A549 (cell line): ENCODE measurements around the gene CTNNBL1. TPM values are rescaled to one million over a fixed set of nuclear protein-coding genes. Genes with fewer than 3 reads are reported as not detected.

Experiments used
- ATAC-seq, 2 experiments: fragments of 200-7000 bp in 1 of 2; fragments of >200 bp in 1 of 2; cut with Nextera tagmentation in 1 of 2; cut with Tn5 transposase in 1 of 2; 3 replicates each; pipeline versions ENCODE4 v1.8.0 to v1.9.1; 2018 to 2020; ENCODE audit warnings: mild to moderate bottlenecking in 1 of 2, moderate library complexity in 1 of 2
- CTCF ChIA-PET: fragments of 300-600 bp; sonication (Branson Sonifier 250); formaldehyde crosslinking; extraction: SDS; loops from one replicate; lab custom pipeline; 2021; ENCODE audit warnings: antibody characterized with exemption, inconsistent platforms; lab: Yijun Ruan, JAX
- POLR2A ChIA-PET: fragments of 350-600 bp; formaldehyde crosslinking; extraction: SDS; loops from one replicate; lab custom pipeline; 2021; ENCODE audit warnings: antibody characterized with exemption, inconsistent platforms; lab: Yijun Ruan, JAX
- DNase-seq, 2 experiments: peaks; one replicate each; pipeline versions ENCODE4 v3.0.0 to v3.0.0-alpha.2; 2011 to 2016; ENCODE audit warnings: low read depth in 1 of 2, low spot score in 1 of 2
- FAIRE-seq: peaks from 2 replicates; lab custom pipeline; 2011; peaks lifted over from hg19 to GRCh38; lab: Jason Lieb, UNC
- H3K27ac ChIP-seq, 2 experiments: fragments of >200 bp; sonication (Bioruptor Twin); formaldehyde crosslinking; 3 replicates each; pipeline ENCODE4 v1.5.1; 2016 to 2017
- H3K4me1 ChIP-seq: fragments of >200 bp; sonication (Bioruptor Twin); formaldehyde crosslinking; 3 replicates; pipeline ENCODE4 v1.6.1; 2016
- H3K4me2 ChIP-seq: fragments of >200 bp; sonication (Bioruptor Twin); formaldehyde crosslinking; 3 replicates; pipeline ENCODE4 v1.6.1; 2016
- H3K4me3 ChIP-seq: fragments of >200 bp; sonication (Bioruptor Twin); formaldehyde crosslinking; 3 replicates; pipeline ENCODE4 v1.5.1; 2016
- H3K9me3 ChIP-seq: fragments of >200 bp; sonication (Bioruptor Twin); formaldehyde crosslinking; 3 replicates; pipeline ENCODE4 v1.6.1; 2016
- CHD4 ChIP-seq: fragments of 200-600 bp; sonication (generic); IDR thresholded peaks from 2 replicates; pipeline ENCODE4 v1.6.1; 2016; ENCODE audit warnings: antibody characterized with exemption, mild to moderate bottlenecking, borderline replicate concordance
- EHF ChIP-seq: fragments of 250-450 bp; sonication (Bioruptor Pico); IDR thresholded peaks from 2 replicates; pipeline ENCODE4 v1.5.0; 2020; ENCODE audit warnings: mild to moderate bottlenecking
- ELK1 ChIP-seq: fragments of 150-350 bp; IDR thresholded peaks from 2 replicates; pipeline ENCODE4 v1.6.1; 2014; ENCODE audit warnings: low read depth, mild to moderate bottlenecking, low read length
- ESRRA ChIP-seq: fragments of 150-350 bp; IDR thresholded peaks from 2 replicates; pipeline ENCODE4 v1.6.1; 2014; ENCODE audit warnings: mild to moderate bottlenecking, low read length, borderline replicate concordance
- FOSB ChIP-seq: fragments of 250-450 bp; sonication (Bioruptor Pico); IDR thresholded peaks from 2 replicates; pipeline ENCODE4 v1.5.0; 2020; ENCODE audit warnings: mild to moderate bottlenecking, moderate library complexity
- FOXS1 ChIP-seq: fragments of 250-450 bp; sonication (Bioruptor Pico); IDR thresholded peaks from 2 replicates; pipeline ENCODE4 v1.5.0; 2020; ENCODE audit warnings: mild to moderate bottlenecking, moderate library complexity
- HDAC2 ChIP-seq: fragments of 200-600 bp; sonication (generic); IDR thresholded peaks from 2 replicates; pipeline ENCODE4 v1.6.1; 2016
- HES2 ChIP-seq: fragments of >200 bp; sonication (Bioruptor Twin); formaldehyde crosslinking; IDR thresholded peaks from 2 replicates; pipeline ENCODE4 v1.6.1; 2016
- HEYL ChIP-seq: fragments of 250-450 bp; sonication (Bioruptor Pico); IDR thresholded peaks from 2 replicates; pipeline ENCODE4 v1.8.0; 2021; ENCODE audit warnings: mild to moderate bottlenecking, moderate library complexity
- HMGXB4 ChIP-seq: fragments of 250-450 bp; sonication (Bioruptor Pico); IDR thresholded peaks from 2 replicates; pipeline ENCODE4 v1.5.0; 2021; ENCODE audit warnings: mild to moderate bottlenecking, moderate library complexity, borderline replicate concordance
- HOXB13 ChIP-seq: fragments of 250-450 bp; sonication (Bioruptor Pico); IDR thresholded peaks from 2 replicates; pipeline ENCODE4 v1.5.0; 2020; ENCODE audit warnings: low read depth, mild to moderate bottlenecking, moderate library complexity
- JUNB ChIP-seq: fragments of >200 bp; sonication (Bioruptor Twin); formaldehyde crosslinking; IDR thresholded peaks from 2 replicates; pipeline ENCODE4 v1.6.1; 2016
- KDM5A ChIP-seq: fragments of 200-600 bp; sonication (generic); IDR thresholded peaks from 2 replicates; pipeline ENCODE4 v1.6.1; 2016; ENCODE audit warnings: antibody characterized with exemption, mild to moderate bottlenecking
- MAX ChIP-seq: IDR thresholded peaks from 2 replicates; pipeline ENCODE4 v1.6.1; 2012
- NPAS2 ChIP-seq: fragments of 250-450 bp; sonication (Bioruptor Pico); IDR thresholded peaks from 2 replicates; pipeline ENCODE4 v1.8.0; 2022; ENCODE audit warnings: mild to moderate bottlenecking, moderate library complexity, borderline replicate concordance
- NR3C1 ChIP-seq: fragments of >200 bp; sonication (Bioruptor Twin); formaldehyde crosslinking; IDR thresholded peaks from 3 replicates; pipeline ENCODE4 v1.6.1; 2017
- POLR2A ChIP-seq: IDR thresholded peaks from 2 replicates; pipeline ENCODE4 v1.6.1; 2012; ENCODE audit warnings: mild to moderate bottlenecking, low read length
- RAD21 ChIP-seq, 2 experiments: fragments of >200 bp in 1 of 2; sonication (Bioruptor Twin) in 1 of 2; formaldehyde crosslinking in 1 of 2; IDR thresholded peaks in 1 of 2; conservative IDR thresholded peaks in 1 of 2; 2 replicates in 1 of 2; 3 replicates in 1 of 2; pipeline ENCODE4 v1.6.1; 2012 to 2018; ENCODE audit warnings: inconsistent platforms in 1 of 2
- RFX5 ChIP-seq: fragments of 450-650 bp; IDR thresholded peaks from 2 replicates; pipeline ENCODE4 v1.7.1; 2014; ENCODE audit warnings: antibody characterized with exemption, mild to moderate bottlenecking, moderate library complexity
- RNF2 ChIP-seq: fragments of 200-600 bp; sonication (generic); IDR thresholded peaks from 2 replicates; pipeline ENCODE4 v1.6.1; 2016; ENCODE audit warnings: low read depth, mild to moderate bottlenecking, antibody characterized with exemption, moderate library complexity, borderline replicate concordance
- ZFP36 ChIP-seq: fragments of 450-650 bp; IDR thresholded peaks from 2 replicates; pipeline ENCODE4 v1.6.1; 2014; ENCODE audit warnings: borderline replicate concordance; ENCODE audit not compliant: partially characterized antibody
- WGBS: methylation state at CpG from one replicate; pipeline ENCODE4 v1.1.6; 2017; ENCODE audit errors: missing lambda C conversion rate; 5-methylcytosine and 5-hydroxymethylcytosine counted together
- polyA plus RNA-seq, 4 experiments: library from polyadenylated mRNA; depleted of rRNA in 3 of 4; stranded (reverse); fragments of >200 nt; fragmentation: RNase III in 1 of 4; extraction: RNeasy Plus Mini Kit Qiagen cat#74134 plus additional on column Dnase treatment in 1 of 4; gene quantifications; 2 replicates in 3 of 4; 3 replicates in 1 of 4; pipeline ENCODE4 v1.2.3, GENCODE V29; 2011 to 2017

The CTNNBL1 gene
- polyA plus RNA-seq, 2 of the 4 experiments (the other 2 are of a cell fraction): 41.0 to 59.9 TPM

- no peaks in the 10 kb centered on the region for H3K9me3 ChIP-seq
- H3K4me2 ChIP-seq: no peak overlapping the region
- no peak for ATAC-seq
- 88% methylated on average over 7 of the region's 7 CpGs for WGBS
- no peak overlapping the region for H3K4me3 ChIP-seq
- ChIA-PET CTCF (interaction anchor here (1.1 kb wide), 1 partner anchor 14 kb away, joined by 4 read pairs; no protein-coding TSS in a partner anchor), POLR2A (no interaction called here)
- H3K27ac ChIP-seq: no peak overlapping the region
- DNase-seq: no peak
- FAIRE-seq: no peak
- no peaks in the 10 kb centered on the region for H3K4me1 ChIP-seq
- TF ChIP-seq HDAC2 (no peak), HEYL (no peak), MAX (no peak), RAD21 (conservative IDR thresholded peaks at IDR 0.05 in 1 of 2, IDR thresholded peaks at IDR 0.05 in 1 of 2) (no peak), FOXS1 (CRISPR knock-in tag) (no peak), HOXB13 (CRISPR knock-in tag) (no peak), CHD4 (no peak), KDM5A (no peak), JUNB (no peak), EHF (CRISPR knock-in tag) (no peak)
Observed at GRCh38 chr20:37876863-37877262, 183.0 kb downstream of the CTNNBL1 start.

GRCh38 chr20:37877832-37878772 lies 184.3 kb downstream of the CTNNBL1 start:
- FAIRE-seq (no peak), ATAC-seq (peak in 1 of 2 experiments; percentile 10; a peak in 3 of 6 replicates), DNase-seq (no peak)
- H3K9me3 ChIP-seq: no peaks in the 10 kb centered on the region
- no peaks in the 10 kb centered on the region for H3K4me1 ChIP-seq
- ChIA-PET CTCF (interaction anchor here (1.1 kb wide), 1 partner anchor 13 kb away, joined by 4 read pairs; no protein-coding TSS in a partner anchor), POLR2A (no interaction called here)
- H3K4me3 ChIP-seq: no peak overlapping the region
- no peak for TF ChIP-seq NPAS2
- no peak for TF ChIP-seq HMGXB4 (CRISPR knock-in tag)
- TF ChIP-seq HES2: no peak
- TF ChIP-seq FOSB: no peak
- no peak for TF ChIP-seq NR3C1
- TF ChIP-seq RNF2: no peak
- no peak for TF ChIP-seq RFX5
- TF ChIP-seq ESRRA: no peak
- TF ChIP-seq ELK1: no peak
- no peak for TF ChIP-seq ZFP36
- TF ChIP-seq POLR2A: no peak
- WGBS: 76% methylated on average over 20 of the region's 20 CpGs
- no peak overlapping the region for H3K27ac ChIP-seq
- H3K4me2 ChIP-seq: no peak overlapping the region
